HepG2 (cell line): ENCODE results near the gene KIFAP3. TPM values are rescaled to one million over a fixed set of nuclear protein-coding genes. Genes with fewer than 3 reads are reported as not detected.

ENCODE experiments used
- ATAC-seq: fragments of 200-7000 bp; cut with Tn5 transposase; 3 replicates; pipeline ENCODE4 v1.9.1; 2020; ENCODE audit warnings: mild to moderate bottlenecking, moderate library complexity
- BruUV-seq: library from RNA; stranded (reverse); fragments of 400-500 nt; replicated peaks from 2 replicates; lab custom pipeline; 2021; lab: Mats Ljungman, UMichigan
- CTCF ChIA-PET: fragments of 300-600 bp; formaldehyde crosslinking; extraction: SDS; loops from one replicate; lab custom pipeline; 2021; ENCODE audit warnings: low total read pairs, inconsistent platforms, low intra/inter-chr PET ratio; lab: Yijun Ruan, JAX
- POLR2A ChIA-PET: fragments of 350-600 bp; sonication (Branson Sonifier 250); formaldehyde crosslinking; loops from one replicate; lab custom pipeline; 2020; ENCODE audit warnings: antibody characterized with exemption, inconsistent platforms; lab: Yijun Ruan, JAX
- DNase-seq: peaks from one replicate; pipeline ENCODE4 v3.0.0-alpha.2; 2015; ENCODE audit warnings: low spot score
- FAIRE-seq: peaks from 3 replicates; lab custom pipeline; 2011; peaks lifted over from hg19 to GRCh38; lab: Jason Lieb, UNC
- H2AFZ ChIP-seq: one replicate; pipeline ENCODE4 v1.6.1; 2011; ENCODE audit warnings: low read length, inconsistent platforms
- H3K27ac ChIP-seq: fragments of 300-600 bp; 3 replicates; pipeline ENCODE4 v1.8.0; 2011; ENCODE audit warnings: mixed run types, mild to moderate bottlenecking, mixed read lengths, low read length, inconsistent platforms; ENCODE audit not compliant: insufficient read depth; ENCODE audit errors: extremely low read length
- H3K27me3 ChIP-seq, 2 experiments: fragments of 200-600 bp in 1 of 2; 2 replicates in 1 of 2; 3 replicates in 1 of 2; pipeline versions ENCODE4 v1.6.0 to v1.8.0; 2011; ENCODE audit warnings: low read length in 2 of 2, mild to moderate bottlenecking in 2 of 2, moderate library complexity in 2 of 2, inconsistent platforms in 1 of 2; ENCODE audit not compliant: insufficient read depth in 2 of 2, control insufficient read depth in 1 of 2
- H3K36me3 ChIP-seq, 2 experiments: fragments of 200-600 bp in 1 of 2; replicated peaks in 1 of 2; 2 replicates in 1 of 2; 3 replicates in 1 of 2; pipeline versions ENCODE4 v1.5.1 to v1.8.0; 2011; ENCODE audit warnings: low read length in 2 of 2, inconsistent platforms in 1 of 2; ENCODE audit not compliant: insufficient read depth in 2 of 2, control insufficient read depth in 1 of 2
- H3K4me1 ChIP-seq: 2 replicates; pipeline ENCODE4 v1.5.1; 2012; ENCODE audit warnings: low read length, inconsistent platforms; ENCODE audit not compliant: insufficient read depth
- H3K4me2 ChIP-seq: 2 replicates; pipeline ENCODE4 v1.6.0; 2011; ENCODE audit warnings: low read depth, low read length, inconsistent platforms
- H3K4me3 ChIP-seq, 3 experiments: fragments of 200-600 bp in 1 of 3; sonication (generic), shearing (Covaris generic) in 1 of 3; replicated peaks in 1 of 3; 2 replicates each; pipeline ENCODE4 v1.5.1; 2011 to 2016; ENCODE audit warnings: low read length in 3 of 3, inconsistent platforms in 2 of 3, low read depth in 2 of 3, mild to moderate bottlenecking in 2 of 3, control low read depth in 1 of 3, mixed read lengths in 1 of 3; ENCODE audit not compliant: insufficient read depth in 1 of 3
- H3K79me2 ChIP-seq: one replicate; pipeline ENCODE4 v1.6.1; 2011; ENCODE audit warnings: low read length, inconsistent platforms; ENCODE audit not compliant: insufficient read depth
- H3K9ac ChIP-seq: 2 replicates; pipeline ENCODE4 v1.6.0; 2011; ENCODE audit warnings: mild to moderate bottlenecking, low read depth, low read length, inconsistent platforms; ENCODE audit not compliant: insufficient read depth
- H3K9me3 ChIP-seq: 2 replicates; pipeline ENCODE4 v1.5.1; 2012; ENCODE audit warnings: mild to moderate bottlenecking, low read length
- H4K20me1 ChIP-seq: 2 replicates; pipeline ENCODE4 v1.6.0; 2011; ENCODE audit warnings: inconsistent platforms, mild to moderate bottlenecking, low read length, moderate library complexity; ENCODE audit not compliant: insufficient read depth
- GABPB1 ChIP-seq: IDR thresholded peaks from 2 replicates; pipeline ENCODE4 v1.6.1; 2016; ENCODE audit warnings: mild to moderate bottlenecking, missing genetic modification reagents, moderate library complexity, missing compliant biosample characterization
- JARID2 ChIP-seq: sonication (generic); formaldehyde crosslinking; IDR thresholded peaks from 2 replicates; pipeline ENCODE4 v1.8.1; 2023; ENCODE audit warnings: missing genetic modification reagents, inconsistent platforms; ENCODE audit not compliant: insufficient replicate concordance
- TAF1 ChIP-seq: sonication (generic); formaldehyde crosslinking; IDR thresholded peaks from 2 replicates; pipeline ENCODE4 v1.4.0; 2020; ENCODE audit warnings: missing genetic modification reagents
- TCF12 ChIP-seq, 2 experiments: fragments of 450-650 bp in 1 of 2; sonication (generic) in 1 of 2; formaldehyde crosslinking in 1 of 2; IDR thresholded peaks; 2 replicates each; pipeline versions ENCODE4 v1.6.1 to v1.8.0; 2017 to 2022; ENCODE audit warnings: antibody characterized with exemption in 1 of 2, mild to moderate bottlenecking in 1 of 2, missing genetic modification reagents in 1 of 2, moderate library complexity in 1 of 2
- TRIM24 ChIP-seq: sonication (generic); formaldehyde crosslinking; IDR thresholded peaks from 2 replicates; pipeline ENCODE4 v1.8.0; 2022; ENCODE audit warnings: mild to moderate bottlenecking, missing genetic modification reagents
- ZFP36L1 ChIP-seq: sonication (generic); formaldehyde crosslinking; IDR thresholded peaks from 2 replicates; pipeline ENCODE4 v1.8.0; 2022; ENCODE audit warnings: mild to moderate bottlenecking, missing genetic modification reagents, moderate library complexity
- ZNF136 ChIP-seq: sonication (generic); formaldehyde crosslinking; IDR thresholded peaks from 2 replicates; pipeline ENCODE4 v1.8.1; 2022; ENCODE audit warnings: low read depth, mild to moderate bottlenecking, moderate library complexity, missing genetic modification reagents
- ZNF3 ChIP-seq: IDR thresholded peaks from 2 replicates; pipeline ENCODE4 v1.7.0; 2017; ENCODE audit warnings: inconsistent platforms
- ZNF589 ChIP-seq: sonication (generic); formaldehyde crosslinking; conservative IDR thresholded peaks from 2 replicates; pipeline ENCODE4 v1.8.0; 2022; ENCODE audit warnings: mild to moderate bottlenecking, moderate library complexity, missing genetic modification reagents
- WGBS: methylation state at CpG from one replicate; pipeline ENCODE4 v1.1.6; 2017; ENCODE audit warnings: low lambda C conversion rate; 5-methylcytosine and 5-hydroxymethylcytosine counted together
- in situ Hi-C: cut with HindIII; loops from 2 replicates; pipeline ENCODE4 v1.10.0; 2017; ENCODE audit warnings: low pct_unique_long_range_greater_than_20kb; ENCODE audit not compliant: extremely low pct_ligation_motif_present
- intact Hi-C: fragments of 100-400 bp; cut with micrococcal nuclease; formaldehyde crosslinking; loops from one replicate; pipeline ENCODE4 v1.10.0; 2022; ENCODE audit not compliant: unreplicated experiment
- polyA plus RNA-seq, 8 experiments: library from polyadenylated mRNA; depleted of rRNA in 3 of 8; stranded (reverse) in 7 of 8; unstranded in 1 of 8; fragments of >200 nt; fragmentation: Illumina TruSeq in 4 of 8; extraction: Trizol in 4 of 8; gene quantifications; 2 replicates each; pipeline versions ENCODE4 v1.2.1 to v1.2.3, GENCODE V29; 2011 to 2016; ENCODE audit warnings: low read depth in 4 of 8, missing spikeins in 1 of 8, mixed read lengths in 1 of 8; ENCODE audit not compliant: insufficient read depth in 1 of 8
- total RNA-seq, 5 experiments: library from RNA; depleted of rRNA; stranded (reverse); fragments of >200 nt; fragmentation: Illumina TruSeq; extraction: Trizol; gene quantifications; 2 replicates each; pipeline ENCODE4 v1.2.3, GENCODE V29; 2016; ENCODE audit warnings: low read depth in 1 of 5

Gene KIFAP3
- total and polyA plus RNA-seq, 2 of the 13 experiments (the other 11 are each of a cell fraction or from before 2014, with no cell fraction given) = 3.4 to 10.0 TPM

DNA sequence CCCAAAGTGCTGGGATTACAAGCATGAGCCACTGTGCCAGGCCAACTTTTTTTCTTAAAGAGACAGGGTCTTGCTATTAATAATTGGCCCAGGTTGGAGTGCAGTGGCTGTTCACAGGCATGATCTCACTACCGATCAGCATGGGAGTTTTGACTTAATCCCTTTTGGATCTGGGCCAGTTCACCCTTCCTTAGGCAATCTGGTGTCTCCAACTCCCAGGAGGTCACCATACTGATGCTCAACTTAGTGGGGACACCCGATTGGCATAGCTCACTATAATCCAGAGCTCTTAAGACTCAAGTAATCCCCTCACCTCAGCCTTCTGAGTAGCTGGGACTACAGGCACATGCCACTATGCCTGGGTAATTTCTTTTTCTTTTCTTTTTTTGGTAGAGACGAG lies 116.6 kb downstream of the KIFAP3 start:
- Histone ChIP-seq H2AFZ (no peak overlapping the region), H3K36me3 (no peaks in the 10 kb centered on the region), H3K4me2 (no peak overlapping the region), H3K79me2 (no peaks in the 10 kb centered on the region), H3K9me3 (no peaks in the 10 kb centered on the region), H4K20me1 (no peaks in the 10 kb centered on the region), H3K27me3 (no peaks in the 10 kb centered on the region), H3K27ac (no peak overlapping the region), H3K9ac (no peak overlapping the region), H3K4me3 (no peak overlapping the region), H3K4me1 (no peaks in the 10 kb centered on the region)
- BruUV-seq = no TSS peak
- POLR2A ChIA-PET = no interaction called here
- TF ChIP-seq TRIM24 (CRISPR knock-in tag) (no peak), ZNF3 (CRISPR knock-in tag) (no peak), ZFP36L1 (CRISPR knock-in tag) (no peak)
- in situ Hi-C loops (no loop called here), intact Hi-C loops (no loop called here)
- ATAC-seq = no peak
- no peak for DNase-seq
- CTCF ChIA-PET = no interaction called here
- WGBS = 65% methylated on average over 3 of the region's 3 CpGs
- FAIRE-seq = no peak

DNA sequence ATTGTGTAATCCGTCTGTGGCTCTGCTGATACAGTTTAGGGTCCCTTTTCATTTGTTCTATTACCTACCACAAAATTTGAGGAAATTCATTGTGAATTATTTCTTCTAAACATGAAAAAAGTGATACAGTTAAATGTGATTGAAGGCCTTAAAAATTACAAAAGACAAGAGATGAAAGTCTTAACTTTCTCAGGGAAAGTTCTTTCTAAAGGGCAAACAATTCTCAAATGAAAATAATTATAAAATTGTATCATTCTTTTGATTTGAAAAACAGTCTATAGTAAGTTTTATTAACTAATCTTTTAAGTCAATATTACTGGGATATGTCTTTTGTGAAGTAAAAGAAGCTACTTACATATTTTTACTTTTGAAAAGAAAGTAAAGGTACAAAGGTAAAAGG lies 123.4 kb downstream of the KIFAP3 start:
- H3K79me2 ChIP-seq = no peaks in the 10 kb centered on the region
- TF ChIP-seq JARID2 (CRISPR knock-in tag) (no peak), ZNF589 (CRISPR knock-in tag) (no peak), ZNF136 (no peak), TAF1 (CRISPR knock-in tag) (no peak), TCF12 (IDR thresholded peaks at IDR 0.05) (no peak), TCF12 (CRISPR knock-in tag; IDR thresholded peaks at IDR 0.05) (no peak), GABPB1 (CRISPR knock-in tag) (no peak)
- in situ Hi-C loops = no loop called here
- H3K9ac ChIP-seq = no peak overlapping the region
- no peaks in the 10 kb centered on the region for H4K20me1 ChIP-seq
- H3K9me3 ChIP-seq = no peaks in the 10 kb centered on the region
- FAIRE-seq = no peak
- H2AFZ ChIP-seq = no peak overlapping the region
- no peaks in the 10 kb centered on the region for H3K36me3 ChIP-seq
- ChIA-PET CTCF (no interaction called here), POLR2A (no interaction called here)
- no peak overlapping the region for H3K4me3 ChIP-seq
- no peak for DNase-seq
- H3K27me3 ChIP-seq = no peaks in the 10 kb centered on the region
- 88% methylated on average over 1 of the region's 1 CpG for WGBS
- H3K27ac ChIP-seq = no peak overlapping the region
- no TSS peak for BruUV-seq
- intact Hi-C loops = no loop called here
- H3K4me2 ChIP-seq = no peak overlapping the region
- no peaks in the 10 kb centered on the region for H3K4me1 ChIP-seq
- no peak for ATAC-seq
